DND-41 (cell line): ENCODE results near the gene GFPT1.

Experiments used
- EZH2 ChIP-seq: IDR thresholded peaks from 3 replicates; pipeline ENCODE4 v1.6.1; 2012; ENCODE audit warnings: borderline replicate concordance, low read depth, mild to moderate bottlenecking, moderate library complexity, low read length, inconsistent platforms; ENCODE audit not compliant: severe bottlenecking
- TF ChIP-seq, protein P1 (sequence below): IDR thresholded peaks from 2 replicates; pipeline ENCODE4 v1.5.1; 2012; ENCODE audit warnings: borderline replicate concordance, low read length, moderate library complexity, mild to moderate bottlenecking; ENCODE audit not compliant: poor library complexity, severe bottlenecking; ENCODE audit errors: extremely low read depth

DNA sequence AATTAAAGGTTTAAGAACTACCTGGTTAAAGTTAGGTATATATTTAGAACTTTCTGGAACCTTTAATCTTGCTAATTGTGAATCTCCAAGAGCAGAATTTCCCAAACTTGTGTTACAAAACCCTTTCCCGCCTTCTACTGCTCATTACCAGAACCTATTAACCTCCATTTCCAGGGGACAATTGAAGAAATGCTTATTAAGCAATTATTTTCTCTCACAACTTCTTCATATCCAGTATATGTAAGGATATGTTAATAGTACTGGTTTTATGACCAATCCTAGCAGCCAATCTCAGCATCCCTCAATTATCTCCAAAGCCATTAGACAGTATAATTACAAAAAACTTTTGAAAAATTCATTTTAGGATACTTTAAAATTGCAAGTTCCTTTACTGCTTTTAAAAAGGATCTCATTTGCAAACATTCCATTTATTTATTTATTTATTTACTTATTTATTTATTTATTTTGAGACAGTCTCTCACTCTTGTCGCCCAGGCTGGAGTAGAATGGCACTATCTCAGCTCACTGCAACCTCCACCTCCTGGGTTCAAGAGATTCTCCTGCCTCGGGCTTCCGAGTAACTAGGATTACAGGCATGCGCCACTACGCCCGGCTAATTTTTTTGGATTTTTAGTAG lies 3.7 kb downstream of the GFPT1 start:
- TF ChIP-seq, protein P1, sequence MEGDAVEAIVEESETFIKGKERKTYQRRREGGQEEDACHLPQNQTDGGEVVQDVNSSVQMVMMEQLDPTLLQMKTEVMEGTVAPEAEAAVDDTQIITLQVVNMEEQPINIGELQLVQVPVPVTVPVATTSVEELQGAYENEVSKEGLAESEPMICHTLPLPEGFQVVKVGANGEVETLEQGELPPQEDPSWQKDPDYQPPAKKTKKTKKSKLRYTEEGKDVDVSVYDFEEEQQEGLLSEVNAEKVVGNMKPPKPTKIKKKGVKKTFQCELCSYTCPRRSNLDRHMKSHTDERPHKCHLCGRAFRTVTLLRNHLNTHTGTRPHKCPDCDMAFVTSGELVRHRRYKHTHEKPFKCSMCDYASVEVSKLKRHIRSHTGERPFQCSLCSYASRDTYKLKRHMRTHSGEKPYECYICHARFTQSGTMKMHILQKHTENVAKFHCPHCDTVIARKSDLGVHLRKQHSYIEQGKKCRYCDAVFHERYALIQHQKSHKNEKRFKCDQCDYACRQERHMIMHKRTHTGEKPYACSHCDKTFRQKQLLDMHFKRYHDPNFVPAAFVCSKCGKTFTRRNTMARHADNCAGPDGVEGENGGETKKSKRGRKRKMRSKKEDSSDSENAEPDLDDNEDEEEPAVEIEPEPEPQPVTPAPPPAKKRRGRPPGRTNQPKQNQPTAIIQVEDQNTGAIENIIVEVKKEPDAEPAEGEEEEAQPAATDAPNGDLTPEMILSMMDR: no peak
- no peak for TF ChIP-seq EZH2
